Measurements from ENCODE around the gene XYLB. TPM values are rescaled to one million over a fixed set of nuclear protein-coding genes. Genes with fewer than 3 reads are reported as not detected.
"Not testable (repeated sequence)": the region's sequence is repeated elsewhere in the genome, so short reads cannot be mapped to it uniquely, and the experiment has no call there.

XYLB gene
- total RNA-seq, 2 donors from 2014 or later = 1.8 to 38.7 TPM

- no peak overlapping the region for H3K27ac ChIP-seq
- ATAC-seq (ENCODE audit: insufficient number of reproducible peaks, low FRiP score, low read depth) (no peak), DNase-seq (ENCODE audit: low spot score) (no peak)
- H3K4me3 ChIP-seq = no peak overlapping the region
- no peaks in the 10 kb centered on the region for H3K36me3 ChIP-seq
- H3K27me3 ChIP-seq (replicated peaks; ENCODE audit: insufficient read depth) = no peaks in the 10 kb centered on the region
- no peaks in the 10 kb centered on the region for H3K9me3 ChIP-seq
- no peak for TF ChIP-seq CTCF (IDR thresholded peaks at IDR 0.05)
- H3K4me1 ChIP-seq (ENCODE audit: control insufficient read depth in 1 of 2, low read depth in 2 of 2) = no peaks in the 10 kb centered on the region
Observed at GRCh38 chr3:38316356-38317191, 30.0 kb upstream of the XYLB start.

GRCh38 chr3:38317192-38317759, 29.3 kb upstream of the XYLB start:
- no peak overlapping the region for H3K4me3 ChIP-seq
- ATAC-seq (ENCODE audit: insufficient number of reproducible peaks, low FRiP score, low read depth) (no peak), DNase-seq (ENCODE audit: low spot score) (no peak)
- H3K27me3 ChIP-seq (replicated peaks; ENCODE audit: insufficient read depth) = no peaks in the 10 kb centered on the region
- no peak overlapping the region for H3K27ac ChIP-seq
- no peaks in the 10 kb centered on the region for H3K36me3 ChIP-seq
- no peaks in the 10 kb centered on the region for H3K4me1 ChIP-seq (ENCODE audit: control insufficient read depth in 1 of 2, low read depth in 2 of 2)
- no peak for TF ChIP-seq CTCF (IDR thresholded peaks at IDR 0.05)
- no peaks in the 10 kb centered on the region for H3K9me3 ChIP-seq

GRCh38 chr3:38318766-38319671, 27.6 kb upstream of the XYLB start:
- ATAC-seq (ENCODE audit: insufficient number of reproducible peaks, low FRiP score, low read depth) (no peak), DNase-seq (ENCODE audit: low spot score) (no peak)
- H3K27me3 ChIP-seq (replicated peaks; ENCODE audit: insufficient read depth) = no peaks in the 10 kb centered on the region
- no peaks in the 10 kb centered on the region for H3K36me3 ChIP-seq
- no peaks in the 10 kb centered on the region for H3K4me1 ChIP-seq (ENCODE audit: control insufficient read depth in 1 of 2, low read depth in 2 of 2)
- no peaks in the 10 kb centered on the region for H3K9me3 ChIP-seq
- no peak overlapping the region for H3K27ac ChIP-seq
- H3K4me3 ChIP-seq = no peak overlapping the region
- no peak for TF ChIP-seq CTCF (IDR thresholded peaks at IDR 0.05)

GRCh38 chr3:38320638-38321037, 25.9 kb upstream of the XYLB start:
- H3K36me3 ChIP-seq; DNase-seq (ENCODE audit: low spot score); H3K4me1 ChIP-seq (ENCODE audit: control insufficient read depth in 1 of 2, low read depth in 2 of 2); H3K27ac ChIP-seq; H3K27me3 ChIP-seq (replicated peaks; ENCODE audit: insufficient read depth); ATAC-seq (ENCODE audit: insufficient number of reproducible peaks, low FRiP score, low read depth); H3K4me3 ChIP-seq; H3K9me3 ChIP-seq: not testable (repeated sequence)

- no peak for TF ChIP-seq CTCF (IDR thresholded peaks at IDR 0.05)
- Histone ChIP-seq H3K27me3 (replicated peaks; ENCODE audit: insufficient read depth) (no peaks in the 10 kb centered on the region), H3K27ac (no peak overlapping the region), H3K36me3 (no peaks in the 10 kb centered on the region), H3K4me1 (ENCODE audit: control insufficient read depth in 1 of 2, low read depth in 2 of 2) (no peaks in the 10 kb centered on the region), H3K9me3 (no peaks in the 10 kb centered on the region), H3K4me3 (no peak overlapping the region)
- no peak for ATAC-seq (ENCODE audit: insufficient number of reproducible peaks, low FRiP score, low read depth)
- no peak for DNase-seq (ENCODE audit: low spot score)
Observed at GRCh38 chr3:38323060-38323459, 23.5 kb upstream of the XYLB start.
